Thyroid gland (tissue), 4 donors: ENCODE results near the gene SULT1B1. TPM values are rescaled to one million over a fixed set of nuclear protein-coding genes. Genes with fewer than 3 reads are reported as not detected.

Source experiments
- DNase-seq, 2 donors: peaks; one replicate each; pipeline ENCODE4 v3.0.0-alpha.2; 2019
- H3K27ac ChIP-seq, 3 donors: fragments of 200-600 bp; sonication (generic); 1 replicate in 2 of 3; 2 replicates in 1 of 3; pipeline ENCODE4 v1.5.1; 2016 to 2019; ENCODE audit warnings: mild to moderate bottlenecking in 1 of 3, moderate library complexity in 1 of 3
- H3K27me3 ChIP-seq: fragments of 200-600 bp; sonication (generic); one replicate; pipeline ENCODE4 v1.5.1; 2019
- H3K36me3 ChIP-seq, 2 donors: fragments of 200-600 bp; sonication (generic); one replicate each; pipeline ENCODE4 v1.5.1; 2016 to 2019
- H3K4me1 ChIP-seq, 2 donors: fragments of 200-600 bp; sonication (generic); one replicate each; pipeline ENCODE4 v1.5.1; 2017 to 2019
- H3K4me3 ChIP-seq, 3 donors: fragments of 200-600 bp; sonication (generic); replicated peaks in 1 of 3; 1 replicate in 2 of 3; 2 replicates in 1 of 3; pipeline ENCODE4 v1.5.1; 2016; ENCODE audit warnings: mild to moderate bottlenecking in 1 of 3
- H3K9me3 ChIP-seq: fragments of 200-600 bp; sonication (generic); one replicate; pipeline ENCODE4 v1.5.1; 2017
- CTCF ChIP-seq, 6 experiments: fragments of 200-600 bp in 3 of 6; fragments of 450-650 bp in 3 of 6; sonication (generic) in 3 of 6; IDR thresholded peaks; one replicate each; pipeline ENCODE4 v1.5.1; 2016 to 2019; ENCODE audit warnings: antibody characterized with exemption in 6 of 6, mild to moderate bottlenecking in 2 of 6, inconsistent platforms in 1 of 6, moderate library complexity in 1 of 6
- POLR2A ChIP-seq, 2 donors: fragments of 450-650 bp; IDR thresholded peaks; one replicate each; pipeline ENCODE4 v1.6.1; 2017; ENCODE audit warnings: antibody characterized with exemption in 2 of 2, mild to moderate bottlenecking in 2 of 2, moderate library complexity in 1 of 2
- WGBS, 2 donors: methylation state at CpG; one replicate each; pipeline ENCODE4 v1.1.5; 2017; 5-methylcytosine and 5-hydroxymethylcytosine counted together
- intact Hi-C: fragments of 100-400 bp; cut with DNase I; formaldehyde crosslinking; loops from one replicate; pipeline ENCODE4 v1.15.1; 2023
- total RNA-seq, 4 donors: library from RNA; depleted of rRNA; stranded (reverse); fragments of >200 nt; gene quantifications; one replicate each; pipeline ENCODE4 v1.2.3, GENCODE V29; 2016

SULT1B1 gene
- total RNA-seq, 4 donors from 2014 or later, result 0.33 to 0.83 (median 0.51) TPM

GRCh38 chr4:69710580-69710979 lies 49.8 kb downstream of the SULT1B1 start:
- TF ChIP-seq CTCF (IDR thresholded peaks at IDR 0.05), result no peak
- no peak for TF ChIP-seq POLR2A (IDR thresholded peaks at IDR 0.05)
- H3K9me3 ChIP-seq, result no peaks in the 10 kb centered on the region
- H3K36me3 ChIP-seq, result no peaks in the 10 kb centered on the region
- 85 to 88% methylated on average over 2 of the region's 2 CpGs for WGBS, 2 donors
- no peaks in the 10 kb centered on the region for H3K4me1 ChIP-seq
- H3K27me3 ChIP-seq, result no peaks in the 10 kb centered on the region
- H3K4me3 ChIP-seq, result no peak overlapping the region
- intact Hi-C loops, result no loop called here
- no peak overlapping the region for H3K27ac ChIP-seq
- DNase-seq, result no peak

- DNase-seq, result no peak
- Histone ChIP-seq H3K36me3 (no peaks in the 10 kb centered on the region), H3K4me1 (no peaks in the 10 kb centered on the region), H3K9me3 (no peaks in the 10 kb centered on the region), H3K27ac (no peak overlapping the region), H3K4me3 (no peak overlapping the region), H3K27me3 (no peaks in the 10 kb centered on the region)
- 88% methylated on average over 1 of the region's 1 CpG for WGBS, 2 donors
- intact Hi-C loops, result no loop called here
- TF ChIP-seq CTCF (IDR thresholded peaks at IDR 0.05), result no peak
- no peak for TF ChIP-seq POLR2A (IDR thresholded peaks at IDR 0.05)
These were observed 52.2 kb downstream of the SULT1B1 start for GRCh38 chr4:69708211-69708610.

GRCh38 chr4:69707807-69708206 lies 52.6 kb downstream of the SULT1B1 start:
- no peak overlapping the region for H3K4me3 ChIP-seq
- no peak for TF ChIP-seq POLR2A (IDR thresholded peaks at IDR 0.05)
- no peak for TF ChIP-seq CTCF (IDR thresholded peaks at IDR 0.05)
- H3K36me3 ChIP-seq, result no peaks in the 10 kb centered on the region
- H3K4me1 ChIP-seq, result no peaks in the 10 kb centered on the region
- no peaks in the 10 kb centered on the region for H3K9me3 ChIP-seq
- DNase-seq, result no peak
- intact Hi-C loops, result no loop called here
- H3K27me3 ChIP-seq, result no peaks in the 10 kb centered on the region
- H3K27ac ChIP-seq, result no peak overlapping the region

- Histone ChIP-seq H3K27me3 (no peaks in the 10 kb centered on the region), H3K27ac (no peak overlapping the region), H3K9me3 (no peaks in the 10 kb centered on the region), H3K4me1 (no peaks in the 10 kb centered on the region), H3K4me3 (no peak overlapping the region), H3K36me3 (no peaks in the 10 kb centered on the region)
- no peak for DNase-seq
- intact Hi-C loops, result no loop called here
- TF ChIP-seq POLR2A (IDR thresholded peaks at IDR 0.05), result no peak
- no peak for TF ChIP-seq CTCF (IDR thresholded peaks at IDR 0.05)
- WGBS, 2 donors, result 62 to 66% methylated on average over 3 of the region's 3 CpGs
These were observed 58.2 kb downstream of the SULT1B1 start for GRCh38 chr4:69702201-69702600.

GRCh38 chr4:69701696-69702095 lies 58.7 kb downstream of the SULT1B1 start:
- H3K9me3 ChIP-seq, result no peaks in the 10 kb centered on the region
- no peak overlapping the region for H3K27ac ChIP-seq
- H3K36me3 ChIP-seq, result no peaks in the 10 kb centered on the region
- H3K4me1 ChIP-seq, result no peaks in the 10 kb centered on the region
- intact Hi-C loops, result no loop called here
- WGBS, 2 donors, result 89 to 93% methylated on average over 4 of the region's 4 CpGs
- H3K4me3 ChIP-seq, result no peak overlapping the region
- no peaks in the 10 kb centered on the region for H3K27me3 ChIP-seq
- DNase-seq, result no peak
- TF ChIP-seq POLR2A (IDR thresholded peaks at IDR 0.05) (no peak), CTCF (IDR thresholded peaks at IDR 0.05) (no peak)
